HepG2 (cell line): ENCODE results near the gene RANBP3.

ENCODE experiments used
- CC2D1A ChIP-seq: sonication (generic); formaldehyde crosslinking; IDR thresholded peaks from 2 replicates; pipeline ENCODE4 v1.8.1; 2023; ENCODE audit warnings: mild to moderate bottlenecking, missing genetic modification reagents
- CTCF ChIP-seq: sonication (generic); formaldehyde crosslinking; IDR thresholded peaks from 2 replicates; pipeline ENCODE4 v1.5.0; 2020; ENCODE audit warnings: mild to moderate bottlenecking, missing genetic modification reagents, moderate library complexity
- EZH2 ChIP-seq: conservative IDR thresholded peaks from 2 replicates; pipeline ENCODE4 v1.6.1; 2012; ENCODE audit warnings: mild to moderate bottlenecking, low read depth, low read length, moderate library complexity
- NR2C2 ChIP-seq: sonication (generic); formaldehyde crosslinking; IDR thresholded peaks from 2 replicates; pipeline ENCODE4 v1.4.0; 2020; ENCODE audit warnings: missing genetic modification reagents, mild to moderate bottlenecking, moderate library complexity, borderline replicate concordance
- NR3C1 ChIP-seq: sonication (generic); formaldehyde crosslinking; IDR thresholded peaks from 2 replicates; pipeline ENCODE4 v1.4.0; 2020; ENCODE audit warnings: missing genetic modification reagents
- PBX3 ChIP-seq: sonication (generic); formaldehyde crosslinking; IDR thresholded peaks from 2 replicates; pipeline ENCODE4 v1.8.1; 2023; ENCODE audit warnings: missing genetic modification reagents, inconsistent platforms, borderline replicate concordance
- POLR2A ChIP-seq, 2 experiments: IDR thresholded peaks; 2 replicates each; pipeline ENCODE4 v1.6.1; 2011; ENCODE audit warnings: low read depth in 2 of 2, low read length in 2 of 2, mild to moderate bottlenecking in 1 of 2, moderate library complexity in 1 of 2; ENCODE audit not compliant: insufficient read depth in 1 of 2
- ZNF354B ChIP-seq: sonication (generic); formaldehyde crosslinking; IDR thresholded peaks from 2 replicates; pipeline ENCODE4 v1.8.0; 2022; ENCODE audit warnings: mild to moderate bottlenecking, missing genetic modification reagents
- TF ChIP-seq, protein P1 (sequence below): IDR thresholded peaks from 2 replicates; pipeline ENCODE4 v1.6.1; 2016; ENCODE audit warnings: low read depth, missing genetic modification reagents, missing compliant biosample characterization
- TF ChIP-seq, protein P2 (sequence below): sonication (generic); formaldehyde crosslinking; IDR thresholded peaks from 2 replicates; pipeline ENCODE4 v1.9.0; 2022; ENCODE audit warnings: missing genetic modification reagents, mild to moderate bottlenecking, borderline replicate concordance

GRCh38 chr19:5950741-5951140, 27.2 kb downstream of the RANBP3 start:
- no peak for TF ChIP-seq EZH2
- no peak for TF ChIP-seq POLR2A (IDR thresholded peaks at IDR 0.05; ENCODE audit: insufficient read depth in 1 of 2, low read depth in 2 of 2, low read length in 2 of 2)
- no peak for TF ChIP-seq NR3C1 (CRISPR knock-in tag)
- no peak for TF ChIP-seq ZNF354B (CRISPR knock-in tag)
- no peak for TF ChIP-seq PBX3 (CRISPR knock-in tag)
- TF ChIP-seq NR2C2 = no peak
- TF ChIP-seq, protein P1, sequence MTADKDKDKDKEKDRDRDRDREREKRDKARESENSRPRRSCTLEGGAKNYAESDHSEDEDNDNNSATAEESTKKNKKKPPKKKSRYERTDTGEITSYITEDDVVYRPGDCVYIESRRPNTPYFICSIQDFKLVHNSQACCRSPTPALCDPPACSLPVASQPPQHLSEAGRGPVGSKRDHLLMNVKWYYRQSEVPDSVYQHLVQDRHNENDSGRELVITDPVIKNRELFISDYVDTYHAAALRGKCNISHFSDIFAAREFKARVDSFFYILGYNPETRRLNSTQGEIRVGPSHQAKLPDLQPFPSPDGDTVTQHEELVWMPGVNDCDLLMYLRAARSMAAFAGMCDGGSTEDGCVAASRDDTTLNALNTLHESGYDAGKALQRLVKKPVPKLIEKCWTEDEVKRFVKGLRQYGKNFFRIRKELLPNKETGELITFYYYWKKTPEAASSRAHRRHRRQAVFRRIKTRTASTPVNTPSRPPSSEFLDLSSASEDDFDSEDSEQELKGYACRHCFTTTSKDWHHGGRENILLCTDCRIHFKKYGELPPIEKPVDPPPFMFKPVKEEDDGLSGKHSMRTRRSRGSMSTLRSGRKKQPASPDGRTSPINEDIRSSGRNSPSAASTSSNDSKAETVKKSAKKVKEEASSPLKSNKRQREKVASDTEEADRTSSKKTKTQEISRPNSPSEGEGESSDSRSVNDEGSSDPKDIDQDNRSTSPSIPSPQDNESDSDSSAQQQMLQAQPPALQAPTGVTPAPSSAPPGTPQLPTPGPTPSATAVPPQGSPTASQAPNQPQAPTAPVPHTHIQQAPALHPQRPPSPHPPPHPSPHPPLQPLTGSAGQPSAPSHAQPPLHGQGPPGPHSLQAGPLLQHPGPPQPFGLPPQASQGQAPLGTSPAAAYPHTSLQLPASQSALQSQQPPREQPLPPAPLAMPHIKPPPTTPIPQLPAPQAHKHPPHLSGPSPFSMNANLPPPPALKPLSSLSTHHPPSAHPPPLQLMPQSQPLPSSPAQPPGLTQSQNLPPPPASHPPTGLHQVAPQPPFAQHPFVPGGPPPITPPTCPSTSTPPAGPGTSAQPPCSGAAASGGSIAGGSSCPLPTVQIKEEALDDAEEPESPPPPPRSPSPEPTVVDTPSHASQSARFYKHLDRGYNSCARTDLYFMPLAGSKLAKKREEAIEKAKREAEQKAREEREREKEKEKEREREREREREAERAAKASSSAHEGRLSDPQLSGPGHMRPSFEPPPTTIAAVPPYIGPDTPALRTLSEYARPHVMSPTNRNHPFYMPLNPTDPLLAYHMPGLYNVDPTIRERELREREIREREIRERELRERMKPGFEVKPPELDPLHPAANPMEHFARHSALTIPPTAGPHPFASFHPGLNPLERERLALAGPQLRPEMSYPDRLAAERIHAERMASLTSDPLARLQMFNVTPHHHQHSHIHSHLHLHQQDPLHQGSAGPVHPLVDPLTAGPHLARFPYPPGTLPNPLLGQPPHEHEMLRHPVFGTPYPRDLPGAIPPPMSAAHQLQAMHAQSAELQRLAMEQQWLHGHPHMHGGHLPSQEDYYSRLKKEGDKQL = no peak
- no peak for TF ChIP-seq CC2D1A (CRISPR knock-in tag)
- TF ChIP-seq CTCF = no peak
- TF ChIP-seq, protein P2, sequence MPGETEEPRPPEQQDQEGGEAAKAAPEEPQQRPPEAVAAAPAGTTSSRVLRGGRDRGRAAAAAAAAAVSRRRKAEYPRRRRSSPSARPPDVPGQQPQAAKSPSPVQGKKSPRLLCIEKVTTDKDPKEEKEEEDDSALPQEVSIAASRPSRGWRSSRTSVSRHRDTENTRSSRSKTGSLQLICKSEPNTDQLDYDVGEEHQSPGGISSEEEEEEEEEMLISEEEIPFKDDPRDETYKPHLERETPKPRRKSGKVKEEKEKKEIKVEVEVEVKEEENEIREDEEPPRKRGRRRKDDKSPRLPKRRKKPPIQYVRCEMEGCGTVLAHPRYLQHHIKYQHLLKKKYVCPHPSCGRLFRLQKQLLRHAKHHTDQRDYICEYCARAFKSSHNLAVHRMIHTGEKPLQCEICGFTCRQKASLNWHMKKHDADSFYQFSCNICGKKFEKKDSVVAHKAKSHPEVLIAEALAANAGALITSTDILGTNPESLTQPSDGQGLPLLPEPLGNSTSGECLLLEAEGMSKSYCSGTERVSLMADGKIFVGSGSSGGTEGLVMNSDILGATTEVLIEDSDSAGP (CRISPR knock-in tag) = no peak
